ENCODE measurements around the gene DNAH6. TPM values are rescaled to one million over a fixed set of nuclear protein-coding genes. Genes with fewer than 3 reads are reported as not detected.

The DNAH6 gene
- total and polyA plus RNA-seq, 10 of the 15 experiments (the other 5 are each of a cell fraction or from before 2014, with no cell fraction given), result 0.07 to 1.0 (median 0.29) TPM

GRCh38 chr2:84516234-84516986, at the start of gene DNAH6 (continued):
- TF ChIP-seq HDAC2 (IDR thresholded peaks at IDR 0.05), result no peak
- no peak for TF ChIP-seq CBX5 (IDR thresholded peaks at IDR 0.05; ENCODE audit: low read depth)
- TF ChIP-seq ESRRA (IDR thresholded peaks at IDR 0.05; ENCODE audit: low read length), result no peak
- TF ChIP-seq PML (IDR thresholded peaks at IDR 0.05; ENCODE audit: low read length), result no peak
- no peak for TF ChIP-seq JUNB (IDR thresholded peaks at IDR 0.05)
- TF ChIP-seq CREB1 (IDR thresholded peaks at IDR 0.05; ENCODE audit: low read depth), result no peak
- peak; percentile 59 for TF ChIP-seq SP1 (IDR thresholded peaks at IDR 0.05; ENCODE audit: low read depth, low read length)
- TF ChIP-seq ZBTB11 (CRISPR knock-in tag; IDR thresholded peaks at IDR 0.05), result no peak
- TF ChIP-seq YBX1 (IDR thresholded peaks at IDR 0.05), result no peak
- TF ChIP-seq ZNF384 (IDR thresholded peaks at IDR 0.05; ENCODE audit: borderline replicate concordance, low read depth, low read length), result no peak
- no peak for TF ChIP-seq BCLAF1 (IDR thresholded peaks at IDR 0.05)
- no peak for TF ChIP-seq MTA3 (IDR thresholded peaks at IDR 0.05; ENCODE audit: borderline replicate concordance, low read length)
- no peak for TF ChIP-seq KDM1A (IDR thresholded peaks at IDR 0.05; ENCODE audit: borderline replicate concordance)
- no peak for TF ChIP-seq NR2F1 (conservative IDR thresholded peaks at IDR 0.05)
- TF ChIP-seq NFYB (IDR thresholded peaks at IDR 0.05; ENCODE audit: insufficient read depth, low read depth, low read length), result peak; percentile 80
- TF ChIP-seq SUPT20H (IDR thresholded peaks at IDR 0.05; ENCODE audit: borderline replicate concordance, control insufficient read depth, low read depth, low read length), result no peak
- TF ChIP-seq CUX1 (IDR thresholded peaks at IDR 0.05; ENCODE audit: insufficient replicate concordance, low read depth, low read length), result no peak
- TF ChIP-seq PKNOX1 (IDR thresholded peaks at IDR 0.05), result no peak
- no peak for TF ChIP-seq STAT3 (IDR thresholded peaks at IDR 0.05; ENCODE audit: low read depth, low read length)

Measured in GM12878 (cell line).